ENCODE data around the gene MTMR3. TPM values are rescaled to one million over a fixed set of nuclear protein-coding genes. Genes with fewer than 3 reads are reported as not detected.

The MTMR3 gene
- total RNA-seq, 2 experiments from 2014 or later: 17.6 to 22.2 TPM

GRCh38 chr22:30026756-30027155 lies 143.8 kb downstream of the MTMR3 start:
- BruUV-seq (replicated peaks): no TSS peak

GRCh38 chr22:30027169-30027568 lies 144.2 kb downstream of the MTMR3 start:
- ChIA-PET POLR2A (no interaction called here), CTCF (ENCODE audit: unreplicated experiment) (no interaction called here)
- Histone ChIP-seq H3K27ac (ENCODE audit: low read depth, low read length, poor library complexity, severe bottlenecking) (no peak overlapping the region), H3K79me2 (ENCODE audit: insufficient read depth, low read depth, low read length) (no peaks in the 10 kb centered on the region), H4K20me1 (ENCODE audit: insufficient read depth, low read length) (no peaks in the 10 kb centered on the region; the same call in 1 of the 2 replicates), H3K4me1 (ENCODE audit: insufficient read depth, low read length, poor library complexity, severe bottlenecking) (no peaks in the 10 kb centered on the region), H3K9me2 (ENCODE audit: insufficient read depth, low read length) (no peaks in the 10 kb centered on the region), H3K4me2 (ENCODE audit: low read length) (no peak overlapping the region), H3K4me3 (ENCODE audit: low read depth, low read length, poor library complexity, severe bottlenecking) (no peak overlapping the region), H3K9me3 (ENCODE audit: low read length) (no peaks in the 10 kb centered on the region), H2AFZ (ENCODE audit: low read length) (no peak overlapping the region), H3K36me3 (ENCODE audit: insufficient read depth, low read length) (peaks cover 9% of the 10 kb centered on the region; the same call in 1 of the 2 replicates)
- no peak for DNase-seq (ENCODE audit: low spot score)
- no TSS peak for BruUV-seq (replicated peaks)
- TF ChIP-seq EZH2phosphoT487 (IDR thresholded peaks at IDR 0.05; ENCODE audit: borderline replicate concordance, low read depth, low read length): no peak
- TF ChIP-seq CTCF (conservative IDR thresholded peaks at IDR 0.05; ENCODE audit: low read length): no peak
- intact Hi-C loops (cut with micrococcal nuclease; ENCODE audit: unreplicated experiment): no loop called here

More at GRCh38 chr22:30026756-30027155, 143.8 kb downstream of the MTMR3 start:
- Histone ChIP-seq H3K9me2 (ENCODE audit: insufficient read depth, low read length) (no peaks in the 10 kb centered on the region), H3K79me2 (ENCODE audit: insufficient read depth, low read depth, low read length) (no peaks in the 10 kb centered on the region), H4K20me1 (ENCODE audit: insufficient read depth, low read length) (no peaks in the 10 kb centered on the region; the same call in 1 of the 2 replicates), H3K36me3 (ENCODE audit: insufficient read depth, low read length) (peaks cover 9% of the 10 kb centered on the region; the same call in 1 of the 2 replicates), H3K4me3 (ENCODE audit: low read depth, low read length, poor library complexity, severe bottlenecking) (no peak overlapping the region), H3K27ac (ENCODE audit: low read depth, low read length, poor library complexity, severe bottlenecking) (no peak overlapping the region), H2AFZ (ENCODE audit: low read length) (no peak overlapping the region), H3K9me3 (ENCODE audit: low read length) (no peaks in the 10 kb centered on the region), H3K4me1 (ENCODE audit: insufficient read depth, low read length, poor library complexity, severe bottlenecking) (no peaks in the 10 kb centered on the region), H3K4me2 (ENCODE audit: low read length) (no peak overlapping the region)
- POLR2A ChIA-PET: no interaction called here
- CTCF ChIA-PET (ENCODE audit: unreplicated experiment): no interaction called here
- intact Hi-C loops (cut with micrococcal nuclease; ENCODE audit: unreplicated experiment): no loop called here
- TF ChIP-seq EZH2phosphoT487 (IDR thresholded peaks at IDR 0.05; ENCODE audit: borderline replicate concordance, low read depth, low read length): no peak
- TF ChIP-seq CTCF (conservative IDR thresholded peaks at IDR 0.05; ENCODE audit: low read length): no peak
- DNase-seq (ENCODE audit: low spot score): no peak

GRCh38 chr22:30027791-30028190 lies 144.8 kb downstream of the MTMR3 start:
- Histone ChIP-seq H3K4me1 (ENCODE audit: insufficient read depth, low read length, poor library complexity, severe bottlenecking) (no peaks in the 10 kb centered on the region), H3K4me3 (ENCODE audit: low read depth, low read length, poor library complexity, severe bottlenecking) (no peak overlapping the region), H3K36me3 (ENCODE audit: insufficient read depth, low read length) (peaks cover 9% of the 10 kb centered on the region; the same call in 1 of the 2 replicates), H3K9me2 (ENCODE audit: insufficient read depth, low read length) (no peaks in the 10 kb centered on the region), H3K4me2 (ENCODE audit: low read length) (no peak overlapping the region), H4K20me1 (ENCODE audit: insufficient read depth, low read length) (no peaks in the 10 kb centered on the region; the same call in 1 of the 2 replicates), H3K27ac (ENCODE audit: low read depth, low read length, poor library complexity, severe bottlenecking) (no peak overlapping the region), H3K79me2 (ENCODE audit: insufficient read depth, low read depth, low read length) (no peaks in the 10 kb centered on the region), H3K9me3 (ENCODE audit: low read length) (no peaks in the 10 kb centered on the region), H2AFZ (ENCODE audit: low read length) (no peak overlapping the region)
- DNase-seq (ENCODE audit: low spot score): no peak
- POLR2A ChIA-PET: no interaction called here
- CTCF ChIA-PET (ENCODE audit: unreplicated experiment): no interaction called here
- TF ChIP-seq CTCF (conservative IDR thresholded peaks at IDR 0.05; ENCODE audit: low read length): no peak
- TF ChIP-seq EZH2phosphoT487 (IDR thresholded peaks at IDR 0.05; ENCODE audit: borderline replicate concordance, low read depth, low read length): no peak
- BruUV-seq (replicated peaks): no TSS peak
- intact Hi-C loops (cut with micrococcal nuclease; ENCODE audit: unreplicated experiment): no loop called here

All from OCI-LY7 (cell line).